ENCODE data around the gene XPR1. TPM values are rescaled to one million over a fixed set of nuclear protein-coding genes. Genes with fewer than 3 reads are reported as not detected.

XPR1 gene
- total and polyA plus RNA-seq, 2 of the 8 experiments (the other 6 are each of a cell fraction or from before 2014, with no cell fraction given) = 28.6 to 43.9 TPM

- FAIRE-seq = no peak
- TF ChIP-seq, protein P1, sequence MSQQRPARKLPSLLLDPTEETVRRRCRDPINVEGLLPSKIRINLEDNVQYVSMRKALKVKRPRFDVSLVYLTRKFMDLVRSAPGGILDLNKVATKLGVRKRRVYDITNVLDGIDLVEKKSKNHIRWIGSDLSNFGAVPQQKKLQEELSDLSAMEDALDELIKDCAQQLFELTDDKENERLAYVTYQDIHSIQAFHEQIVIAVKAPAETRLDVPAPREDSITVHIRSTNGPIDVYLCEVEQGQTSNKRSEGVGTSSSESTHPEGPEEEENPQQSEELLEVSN (IDR thresholded peaks at IDR 0.05) = peak; percentile 91
- TF ChIP-seq ZNF274 (IDR thresholded peaks at IDR 0.05; ENCODE audit: borderline replicate concordance, extremely low read depth, low read length) = no peak
- no peak for TF ChIP-seq ATF2 (IDR thresholded peaks at IDR 0.05; ENCODE audit: low read length)
- TF ChIP-seq, protein P2, sequence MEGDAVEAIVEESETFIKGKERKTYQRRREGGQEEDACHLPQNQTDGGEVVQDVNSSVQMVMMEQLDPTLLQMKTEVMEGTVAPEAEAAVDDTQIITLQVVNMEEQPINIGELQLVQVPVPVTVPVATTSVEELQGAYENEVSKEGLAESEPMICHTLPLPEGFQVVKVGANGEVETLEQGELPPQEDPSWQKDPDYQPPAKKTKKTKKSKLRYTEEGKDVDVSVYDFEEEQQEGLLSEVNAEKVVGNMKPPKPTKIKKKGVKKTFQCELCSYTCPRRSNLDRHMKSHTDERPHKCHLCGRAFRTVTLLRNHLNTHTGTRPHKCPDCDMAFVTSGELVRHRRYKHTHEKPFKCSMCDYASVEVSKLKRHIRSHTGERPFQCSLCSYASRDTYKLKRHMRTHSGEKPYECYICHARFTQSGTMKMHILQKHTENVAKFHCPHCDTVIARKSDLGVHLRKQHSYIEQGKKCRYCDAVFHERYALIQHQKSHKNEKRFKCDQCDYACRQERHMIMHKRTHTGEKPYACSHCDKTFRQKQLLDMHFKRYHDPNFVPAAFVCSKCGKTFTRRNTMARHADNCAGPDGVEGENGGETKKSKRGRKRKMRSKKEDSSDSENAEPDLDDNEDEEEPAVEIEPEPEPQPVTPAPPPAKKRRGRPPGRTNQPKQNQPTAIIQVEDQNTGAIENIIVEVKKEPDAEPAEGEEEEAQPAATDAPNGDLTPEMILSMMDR (IDR thresholded peaks at IDR 0.05; ENCODE audit: control extremely low read depth in 1 of 3, insufficient read depth in 1 of 3, low read depth in 1 of 3, low read length in 3 of 3) = no peak
- TF ChIP-seq CBX5 (IDR thresholded peaks at IDR 0.05; ENCODE audit: low read depth, low read length) = no peak
- TF ChIP-seq CEBPB (IDR thresholded peaks at IDR 0.05; ENCODE audit: low read depth, low read length) = no peak
- TF ChIP-seq YY1 (IDR thresholded peaks at IDR 0.05; ENCODE audit: low read depth, low read length) = no peak
Measured at GRCh38 chr1:180912211-180912800, 280.5 kb downstream of the XPR1 start.

More at GRCh38 chr1:180912211-180912800, 280.5 kb downstream of the XPR1 start:
- Histone ChIP-seq H3K4ac (replicated peaks; ENCODE audit: insufficient read length, low read depth, low read length) (no peak overlapping the region), H3K18ac (ENCODE audit: extremely low read depth, low read length) (peak overlapping the region; percentile 79), H3K79me1 (ENCODE audit: low read depth, low read length) (no peaks in the 10 kb centered on the region), H3K9me3 (ENCODE audit: insufficient read depth in 2 of 2, low read depth in 1 of 2, low read length in 1 of 2) (no peaks in the 10 kb centered on the region), H3K9ac (replicated peaks in 1 of 4; ENCODE audit: extremely low read depth in 1 of 4, low read depth in 3 of 4, low read length in 3 of 4) (peak overlapping the region; percentile 25 to 67 (median 58); a peak in 5 of 7 replicates), H4K5ac (ENCODE audit: insufficient read length, low read depth, low read length) (peak overlapping the region; percentile 13), H2BK15ac (ENCODE audit: low read length) (no peak overlapping the region), H4K8ac (ENCODE audit: extremely low read depth, insufficient read depth, low read length) (peak overlapping the region; percentile 93), H2AFZ (ENCODE audit: low read length) (peak overlapping the region; percentile 78; the same call in 1 of the 2 replicates), H3K4me3 (ENCODE audit: extremely low read depth in 1 of 4, insufficient read depth in 2 of 4, low read depth in 3 of 4, low read length in 4 of 4) (peak overlapping the region; percentile 60 to 80 (median 64)), H2BK12ac (ENCODE audit: low read depth, low read length) (0 out of 2 replicates have a peak overlapping the region, but pooled peaks have one; percentile 34), H2BK20ac (ENCODE audit: low read length) (no peak overlapping the region), H2BK120ac (replicated peaks; ENCODE audit: low read depth, low read length) (no peak overlapping the region), H2BK5ac (ENCODE audit: low read depth, low read length) (peak overlapping the region; percentile 45; the same call in 1 of the 2 replicates), H4K20me1 (replicated peaks in 1 of 2; ENCODE audit: control insufficient read depth in 1 of 2, insufficient read depth in 2 of 2, low read length in 2 of 2) (no peaks in the 10 kb centered on the region), H2AK5ac (ENCODE audit: low read depth, low read length) (no peak overlapping the region), H3K56ac (replicated peaks; ENCODE audit: insufficient read length, low read depth, low read length) (no peak overlapping the region), H3K27me3 (replicated peaks in 1 of 4; ENCODE audit: control insufficient read depth in 3 of 4, extremely low read depth in 1 of 4, insufficient read depth in 3 of 4, low read length in 3 of 4) (peaks cover 0 to 3% (median under 1%) of the 10 kb centered on the region in 4 experiments; a peak in 5 of 7 replicates), H3K4me1 (replicated peaks in 1 of 4; ENCODE audit: control insufficient read depth in 3 of 4, insufficient read depth in 4 of 4, low read length in 3 of 4) (peaks cover 0 to 10% (median 3%) of the 10 kb centered on the region in 4 experiments; a peak in 6 of 7 replicates), H3K14ac (ENCODE audit: insufficient read length) (no peak overlapping the region), H3K4me2 (ENCODE audit: insufficient read depth in 1 of 2, low read depth in 2 of 2, low read length in 2 of 2) (peak overlapping the region; percentile 85 to 88), H3K79me2 (ENCODE audit: control insufficient read depth in 1 of 2, insufficient read depth in 2 of 2, low read length in 2 of 2) (no peaks in the 10 kb centered on the region), H3K23ac (ENCODE audit: insufficient read length) (no peak overlapping the region), H4K91ac (replicated peaks; ENCODE audit: insufficient read length, low read length) (peak overlapping the region; percentile 94), H3K27ac (ENCODE audit: low read depth, low read length) (peak overlapping the region; percentile 54), H3K23me2 (ENCODE audit: low read depth, low read length) (peaks cover 14% of the 10 kb centered on the region; the same call in 1 of the 2 replicates), H3K36me3 (ENCODE audit: control insufficient read depth in 2 of 4, insufficient read depth in 4 of 4, low read length in 3 of 4) (no peaks in the 10 kb centered on the region)
- POLR2A ChIA-PET (ENCODE audit: partially characterized antibody) = interaction anchor here (0.6 to 4.6 kb wide), 17 partner anchors 11 to 410 kb away, joined by 3 to 50 read pairs (median 4); partner anchors contain the start of genes ACBD6, IER5 and XPR1
- DNase-seq (ENCODE audit: low read depth in 1 of 2, low spot score in 2 of 2) = peak in 1 of 2 experiments; percentile 80
- WGBS, 2 experiments (ENCODE audit: extremely low coverage in 1 of 2, insufficient coverage in 1 of 2, insufficient read length in 1 of 2, insufficient replicate concordance in 2 of 2, low coverage in 1 of 2, low lambda C conversion rate in 2 of 2, missing lambda C conversion rate in 1 of 2) = 1% methylated on average over 62 of the region's 71 CpGs; no CpG with 5 or more reads in 1 of the 2 experiments
- CTCF ChIA-PET (ENCODE audit: partially characterized antibody) = interaction anchor here (0.8 to 2.9 kb wide), 10 partner anchors 8 to 380 kb away, joined by 3 to 12 read pairs (median 6); no protein-coding TSS in a partner anchor

Data from H1 (cell line).